K562 (cell line): ENCODE measurements around the gene ACTA2. TPM values are rescaled to one million over a fixed set of nuclear protein-coding genes. Genes with fewer than 3 reads are reported as not detected.

Source experiments
- ATAC-seq: fragments of 200-7000 bp; cut with Tn5 transposase; 3 replicates; pipeline ENCODE4 v1.9.1; 2020; ENCODE audit warnings: moderate library complexity
- BruUV-seq: library from RNA; stranded (reverse); fragments of 400-500 nt; replicated peaks from 2 replicates; lab custom pipeline; 2021; lab: Mats Ljungman, UMichigan
- CTCF ChIA-PET: fragments of 300-600 bp; formaldehyde crosslinking; extraction: SDS; loops from one replicate; lab custom pipeline; 2021; ENCODE audit warnings: low intra/inter-chr PET ratio; lab: Yijun Ruan, JAX
- POLR2A ChIA-PET: fragments of 300-600, 350-650 bp; sonication (Branson Sonifier 250); formaldehyde crosslinking; extraction: SDS; loops from one replicate; lab custom pipeline; 2021; ENCODE audit warnings: antibody characterized with exemption, inconsistent platforms; lab: Yijun Ruan, JAX
- DNase-seq, 4 experiments: peaks; one replicate each; pipeline versions ENCODE4 v3.0.0 to v3.0.0-alpha.2; 2011 to 2018; ENCODE audit warnings: low spot score in 3 of 4, mixed read lengths in 3 of 4; ENCODE audit errors: extremely low read depth in 1 of 4
- FAIRE-seq: peaks from 2 replicates; lab custom pipeline; 2011; peaks lifted over from hg19 to GRCh38; lab: Jason Lieb, UNC
- H2AFZ ChIP-seq: 2 replicates; pipeline ENCODE4 v1.6.0; 2011; ENCODE audit warnings: low read depth, low read length, control low read depth, inconsistent platforms
- H3K27ac ChIP-seq: fragments of 200-600 bp; 3 replicates; pipeline ENCODE4 v1.8.0; 2011; ENCODE audit warnings: low read depth, mild to moderate bottlenecking, control low read depth, inconsistent platforms, low read length, moderate library complexity, mixed read lengths; ENCODE audit errors: extremely low read depth
- H3K27me3 ChIP-seq, 2 experiments: fragments of 300-600 bp in 1 of 2; 2 replicates in 1 of 2; 3 replicates in 1 of 2; pipeline versions ENCODE4 v1.6.0 to v1.8.0; 2011; ENCODE audit warnings: inconsistent platforms in 2 of 2, low read length in 2 of 2, mild to moderate bottlenecking in 1 of 2, mixed read lengths in 1 of 2, moderate library complexity in 1 of 2; ENCODE audit not compliant: control insufficient read depth in 2 of 2, insufficient read depth in 2 of 2
- H3K36me3 ChIP-seq: fragments of 300-600 bp; 3 replicates; pipeline ENCODE4 v1.8.0; 2011; ENCODE audit warnings: mild to moderate bottlenecking, low read length, inconsistent platforms; ENCODE audit not compliant: control insufficient read depth, insufficient read depth
- H3K4me1 ChIP-seq, 2 experiments: fragments of 200-600 bp in 1 of 2; replicated peaks in 1 of 2; 2 replicates in 1 of 2; 3 replicates in 1 of 2; pipeline versions ENCODE4 v1.5.1 to v1.8.0; 2011; ENCODE audit warnings: inconsistent platforms in 2 of 2, low read length in 2 of 2, mild to moderate bottlenecking in 1 of 2, mixed read lengths in 1 of 2, moderate library complexity in 1 of 2; ENCODE audit not compliant: control insufficient read depth in 2 of 2, insufficient read depth in 2 of 2
- H3K4me2 ChIP-seq: 2 replicates; pipeline ENCODE4 v1.6.1; 2011; ENCODE audit warnings: low read length, control low read depth, inconsistent platforms, mixed read lengths; ENCODE audit not compliant: insufficient read depth
- H3K4me3 ChIP-seq: fragments of 200-600 bp; sonication (generic), shearing (Covaris generic); 2 replicates; pipeline ENCODE4 v1.5.1; 2016; ENCODE audit warnings: control low read depth, inconsistent platforms
- H3K79me2 ChIP-seq: fragments of 200-600 bp; 3 replicates; pipeline ENCODE4 v1.8.0; 2011; ENCODE audit warnings: low read length, inconsistent platforms; ENCODE audit not compliant: control insufficient read depth, insufficient read depth
- H3K9ac ChIP-seq, 2 experiments: 2 replicates each; pipeline versions ENCODE4 v1.6.0 to v1.6.1; 2011; ENCODE audit warnings: low read depth in 2 of 2, low read length in 2 of 2, control low read depth in 1 of 2, inconsistent platforms in 1 of 2, mild to moderate bottlenecking in 1 of 2, mixed read lengths in 1 of 2; ENCODE audit not compliant: insufficient read depth in 1 of 2
- H3K9me1 ChIP-seq: one replicate; pipeline ENCODE4 v1.6.0; 2011; ENCODE audit warnings: inconsistent platforms, mild to moderate bottlenecking, low read length, moderate library complexity; ENCODE audit not compliant: control insufficient read depth, insufficient read depth
- H3K9me3 ChIP-seq: replicated peaks from 2 replicates; pipeline ENCODE4 v1.5.1; 2011; ENCODE audit warnings: low read depth, low read length, inconsistent platforms; ENCODE audit not compliant: control insufficient read depth, insufficient read depth
- H4K20me1 ChIP-seq: replicated peaks from 2 replicates; pipeline ENCODE4 v1.6.1; 2011; ENCODE audit warnings: low read length, inconsistent platforms, mixed read lengths; ENCODE audit not compliant: control insufficient read depth, insufficient read depth
- CEBPG ChIP-seq, 3 experiments: fragments of 200-800 bp in 1 of 3; sonication (Bioruptor generic) in 1 of 3; sonication (generic) in 1 of 3; formaldehyde crosslinking in 1 of 3; IDR thresholded peaks in 2 of 3; conservative IDR thresholded peaks in 1 of 3; 2 replicates each; pipeline versions ENCODE4 v1.6.1 to v1.8.0; 2016 to 2022; ENCODE audit warnings: missing compliant biosample characterization in 2 of 3, missing genetic modification characterization in 2 of 3, mild to moderate bottlenecking in 1 of 3, missing genetic modification reagents in 1 of 3
- FUS ChIP-seq: fragments of 200-400 bp; formaldehyde crosslinking; optimal IDR thresholded peaks from 2 replicates; pipeline ENCODE3; 2017; ENCODE audit warnings: low read depth, low read length
- GABPA ChIP-seq: fragments of 200-800 bp; sonication (Bioruptor generic); conservative IDR thresholded peaks from 2 replicates; pipeline ENCODE4 v1.6.1; 2016; ENCODE audit warnings: low read depth, missing genetic modification characterization, missing compliant biosample characterization
- L3MBTL2 ChIP-seq: fragments of 450-650 bp; IDR thresholded peaks from 2 replicates; pipeline ENCODE4 v1.6.1; 2016; ENCODE audit warnings: mild to moderate bottlenecking, moderate library complexity
- POLR2H ChIP-seq: IDR thresholded peaks from 2 replicates; pipeline ENCODE4 v1.6.1; 2016; ENCODE audit warnings: missing genetic modification characterization, low read depth, mild to moderate bottlenecking, control low read depth, missing compliant biosample characterization, moderate library complexity
- RBM22 ChIP-seq: fragments of 200-400 bp; formaldehyde crosslinking; IDR thresholded peaks from 2 replicates; pipeline ENCODE4 v1.6.1; 2018; ENCODE audit warnings: low read length, low read depth; ENCODE audit not compliant: poor library complexity, severe bottlenecking
- SPI1 ChIP-seq: IDR thresholded peaks from 2 replicates; pipeline ENCODE4 v1.6.1; 2011; ENCODE audit warnings: low read depth, low read length, control low read depth, borderline replicate concordance
- THRAP3 ChIP-seq: fragments of 450-650 bp; IDR thresholded peaks from 2 replicates; pipeline ENCODE4 v1.6.1; 2016; ENCODE audit warnings: mild to moderate bottlenecking, inconsistent platforms, borderline replicate concordance
- XRCC5 ChIP-seq: fragments of 200-400 bp; formaldehyde crosslinking; IDR thresholded peaks from 2 replicates; pipeline ENCODE4 v1.6.1; 2017; ENCODE audit warnings: low read depth, mild to moderate bottlenecking, low read length
- ZNF766 ChIP-seq: fragments of 200-800 bp; sonication (Bioruptor generic); conservative IDR thresholded peaks from 2 replicates; pipeline ENCODE4 v1.6.1; 2016; ENCODE audit warnings: missing genetic modification characterization, missing compliant biosample characterization
- WGBS: fragments of 100-300 bp; shearing (Covaris generic); methylation state at CpG from one replicate; pipeline ENCODE4 v1.1.6; 2016; ENCODE audit warnings: low coverage, mixed read lengths; ENCODE audit not compliant: insufficient coverage; ENCODE audit errors: missing lambda C conversion rate; 5-methylcytosine and 5-hydroxymethylcytosine counted together
- in situ Hi-C: fragments of 300-500 bp; cut with MboI; formaldehyde crosslinking; loops from 4 replicates; pipeline ENCODE4 v1.15.0; 2018; ENCODE audit warnings: inconsistent platforms, mixed read lengths
- intact Hi-C: fragments of 100-400 bp; cut with micrococcal nuclease; formaldehyde crosslinking; loops from 2 replicates; pipeline ENCODE4 v1.14.2; 2022
- polyA plus RNA-seq, 8 experiments: library from polyadenylated mRNA; depleted of rRNA in 4 of 8; stranded (reverse) in 5 of 8; unstranded in 3 of 8; fragments of >200 nt; fragmentation: Nextera tagmentation in 2 of 8; fragmentation: Illumina TruSeq in 1 of 8; extraction: Ambion mirVana in 2 of 8; extraction: Trizol in 1 of 8; gene quantifications; 2 replicates each; pipeline versions ENCODE4 v1.2.1 to v1.2.3, GENCODE V29; 2011 to 2014; ENCODE audit warnings: inconsistent platforms in 1 of 8, missing spikeins in 1 of 8
- total RNA-seq, 7 experiments: library from RNA; depleted of rRNA in 6 of 7; stranded (reverse); fragments of >200 nt in 6 of 7; fragmentation: Illumina TruSeq in 2 of 7; extraction: Trizol in 2 of 7; gene quantifications; 2 replicates each; pipeline versions ENCODE4 v1.2.1 to v1.2.3, GENCODE V29; 2011 to 2021; ENCODE audit warnings: low replicate concordance in 1 of 7

Gene ACTA2
- total and polyA plus RNA-seq, 9 of the 15 experiments (the other 6 are each of a cell fraction or from before 2014, with no cell fraction given): 0.15 to 1.0 (median 0.38) TPM; not detected in 3

DNA sequence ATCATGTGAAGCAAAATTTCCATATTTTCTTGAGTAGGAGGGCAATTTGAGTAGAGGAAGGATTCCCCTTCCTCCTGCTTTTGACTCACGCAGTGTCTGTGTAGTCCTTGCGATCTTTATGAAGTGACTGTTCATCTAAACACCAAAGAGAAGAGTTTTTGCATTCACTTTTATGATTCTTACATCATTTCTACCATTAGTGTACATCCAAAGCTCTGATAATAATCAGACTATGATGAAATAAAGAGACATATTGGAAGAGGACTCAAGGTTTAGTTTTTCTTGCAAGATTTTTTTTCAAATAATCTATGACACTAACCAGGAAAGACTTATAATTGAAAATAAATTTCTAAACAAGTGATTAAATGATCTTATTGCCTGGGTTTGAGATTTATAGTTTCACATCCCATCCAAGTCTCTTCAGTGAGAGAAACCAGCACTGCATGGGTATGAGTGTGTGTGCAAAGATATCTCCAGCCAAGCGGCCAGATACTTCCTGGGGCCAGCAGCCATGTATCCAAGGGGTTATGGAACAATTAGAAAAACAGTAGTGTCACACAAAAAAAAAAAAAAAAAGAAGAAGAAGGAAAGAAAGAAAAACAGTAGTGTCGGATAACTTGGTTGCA, 2.0 kb upstream of the ACTA2 start:
- BruUV-seq: no TSS peak
- Histone ChIP-seq H3K9me1 (no peaks in the 10 kb centered on the region), H3K9me3 (no peaks in the 10 kb centered on the region), H3K36me3 (no peaks in the 10 kb centered on the region), H2AFZ (no peak overlapping the region), H3K4me3 (no peak overlapping the region), H3K27me3 (no peaks in the 10 kb centered on the region), H4K20me1 (no peaks in the 10 kb centered on the region), H3K4me1 (no peaks in the 10 kb centered on the region), H3K4me2 (no peak overlapping the region), H3K79me2 (no peaks in the 10 kb centered on the region), H3K27ac (no peak overlapping the region), H3K9ac (no peak overlapping the region)
- no peak for FAIRE-seq
- WGBS: 0% methylated on average over 3 of the region's 4 CpGs
- no peak for DNase-seq
- ChIA-PET CTCF (no interaction called here), POLR2A (no interaction called here)
- in situ Hi-C loops: no loop called here
- intact Hi-C loops: no loop called here
- TF ChIP-seq POLR2H (tag) (0 out of 2 replicates have a peak, but pooled peaks have one; percentile 48), RBM22 (no peak), CEBPG (CRISPR knock-in tag; IDR thresholded peaks at IDR 0.05) (no peak), CEBPG (tag; conservative IDR thresholded peaks at IDR 0.05 in 1 of 2, IDR thresholded peaks at IDR 0.05 in 1 of 2) (peak; percentile 72 to 87), FUS (no peak)
- no peak for ATAC-seq

GRCh38 chr10:88953662-88954061, 1.1 kb upstream of the ACTA2 start:
- no peaks in the 10 kb centered on the region for H3K27me3 ChIP-seq
- H3K27ac ChIP-seq: no peak overlapping the region
- in situ Hi-C loops: no loop called here
- DNase-seq: no peak
- TF ChIP-seq POLR2H (tag) (peak; percentile 52), GABPA (tag) (0 out of 2 replicates have a peak, but pooled peaks have one; percentile 29), L3MBTL2 (peak; percentile 31; the same call in 1 of the 2 replicates), THRAP3 (no peak), ZNF766 (CRISPR knock-in tag) (peak; percentile 99), SPI1 (peak; percentile 50; the same call in 1 of the 2 replicates), XRCC5 (no peak)
- FAIRE-seq: no peak
- no peaks in the 10 kb centered on the region for H3K79me2 ChIP-seq
- no peaks in the 10 kb centered on the region for H3K36me3 ChIP-seq
- ATAC-seq: no peak
- BruUV-seq: no TSS peak
- intact Hi-C loops: no loop called here
- H4K20me1 ChIP-seq: no peaks in the 10 kb centered on the region
- H3K4me1 ChIP-seq: no peaks in the 10 kb centered on the region
- 0% methylated on average over 5 of the region's 5 CpGs for WGBS
- no peak overlapping the region for H3K4me3 ChIP-seq
- no peaks in the 10 kb centered on the region for H3K9me1 ChIP-seq
- ChIA-PET CTCF (no interaction called here), POLR2A (no interaction called here)
- H3K9ac ChIP-seq: no peak overlapping the region
- no peak overlapping the region for H3K4me2 ChIP-seq
- no peaks in the 10 kb centered on the region for H3K9me3 ChIP-seq
- no peak overlapping the region for H2AFZ ChIP-seq
